ENCODE measurements around the gene PBX3.

- TF ChIP-seq POLR2AphosphoS5 (IDR thresholded peaks at IDR 0.05; ENCODE audit: low read depth, low read length) (no peak), POLR2A (IDR thresholded peaks at IDR 0.05; ENCODE audit: low read depth, low read length) (no peak), SPI1 (IDR thresholded peaks at IDR 0.05; ENCODE audit: low read depth, low read length) (no peak), TAF1 (IDR thresholded peaks at IDR 0.05; ENCODE audit: low read depth, low read length) (no peak), POU2F2 (IDR thresholded peaks at IDR 0.05; ENCODE audit: low read depth, low read length) (no peak)
Measured at GRCh38 chr9:125995706-125996105, 248.5 kb downstream of the PBX3 start.
